Measurements from ENCODE around the gene PSMD6.

PSMD6 gene

GRCh38 chr3:64061628-64062027 is 38.3 kb upstream of the PSMD6 start:
- no peak for TF ChIP-seq TAF1 (IDR thresholded peaks at IDR 0.05; ENCODE audit: low read depth)
- TF ChIP-seq EGR1 (IDR thresholded peaks at IDR 0.05), result no peak
- no peak for TF ChIP-seq NFIC (IDR thresholded peaks at IDR 0.05)
- TF ChIP-seq YY1 (IDR thresholded peaks at IDR 0.05; ENCODE audit: low read depth), result no peak
- no peak for TF ChIP-seq TCF12 (IDR thresholded peaks at IDR 0.05; ENCODE audit: low read depth)
- TF ChIP-seq FOXM1 (IDR thresholded peaks at IDR 0.05; ENCODE audit: borderline replicate concordance, low read depth), result no peak
- TF ChIP-seq CEBPB (IDR thresholded peaks at IDR 0.05), result no peak
- no peak for TF ChIP-seq REST (IDR thresholded peaks at IDR 0.05; ENCODE audit: low read depth)
- TF ChIP-seq, protein P1, sequence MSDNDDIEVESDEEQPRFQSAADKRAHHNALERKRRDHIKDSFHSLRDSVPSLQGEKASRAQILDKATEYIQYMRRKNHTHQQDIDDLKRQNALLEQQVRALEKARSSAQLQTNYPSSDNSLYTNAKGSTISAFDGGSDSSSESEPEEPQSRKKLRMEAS (IDR thresholded peaks at IDR 0.05), result no peak
- TF ChIP-seq CREB1 (IDR thresholded peaks at IDR 0.05; ENCODE audit: low read depth), result no peak
- no peak for TF ChIP-seq ZBTB7A (IDR thresholded peaks at IDR 0.05; ENCODE audit: low read depth)
- TF ChIP-seq EP300 (IDR thresholded peaks at IDR 0.05; ENCODE audit: borderline replicate concordance), result no peak

DNA sequence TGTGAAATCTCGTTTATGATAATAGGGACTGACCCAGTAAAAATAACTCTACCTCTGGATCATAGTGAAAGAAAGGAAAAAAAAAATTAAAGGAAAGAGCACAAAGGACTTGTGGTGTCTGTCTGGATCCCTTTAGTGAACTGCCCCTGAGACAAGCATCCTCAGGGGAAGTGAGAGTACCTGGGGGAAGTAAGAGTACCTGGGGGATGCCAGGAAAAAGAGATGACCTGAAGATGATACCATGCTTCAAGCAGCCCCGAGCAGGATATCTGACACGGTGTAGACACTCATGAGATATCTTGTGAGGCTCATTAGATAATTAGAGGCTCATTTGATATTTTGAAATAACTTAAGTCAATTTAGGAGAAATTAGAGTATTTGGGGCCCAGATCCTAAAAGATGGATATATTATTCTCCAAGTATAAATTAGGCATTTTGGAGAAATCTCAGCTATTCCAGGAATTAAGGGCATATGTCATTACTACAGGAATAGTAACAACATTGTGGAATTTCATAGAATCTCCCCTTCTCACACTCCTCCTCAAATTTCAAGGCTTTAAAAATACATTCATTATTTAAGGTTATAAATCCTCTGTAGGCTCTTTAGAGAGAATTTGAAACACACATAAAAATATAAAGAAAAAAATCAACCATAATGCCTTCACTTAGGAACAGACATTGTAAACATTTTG is 36.3 kb upstream of the PSMD6 start:
- no peak for TF ChIP-seq TCF12 (IDR thresholded peaks at IDR 0.05; ENCODE audit: low read depth)
- no peak for TF ChIP-seq EP300 (IDR thresholded peaks at IDR 0.05; ENCODE audit: borderline replicate concordance)

GRCh38 chr3:64058566-64058965 is 35.3 kb upstream of the PSMD6 start:
- TF ChIP-seq TCF12 (IDR thresholded peaks at IDR 0.05; ENCODE audit: low read depth) (no peak), USF1 (IDR thresholded peaks at IDR 0.05) (no peak), EGR1 (IDR thresholded peaks at IDR 0.05) (no peak), CREB1 (IDR thresholded peaks at IDR 0.05; ENCODE audit: low read depth) (no peak), RAD21 (IDR thresholded peaks at IDR 0.05; ENCODE audit: low read depth) (no peak), EP300 (IDR thresholded peaks at IDR 0.05; ENCODE audit: borderline replicate concordance) (no peak), TEAD4 (IDR thresholded peaks at IDR 0.05) (no peak), REST (IDR thresholded peaks at IDR 0.05; ENCODE audit: low read depth) (no peak), CEBPB (IDR thresholded peaks at IDR 0.05) (no peak), FOXM1 (IDR thresholded peaks at IDR 0.05; ENCODE audit: borderline replicate concordance, low read depth) (no peak), TAF1 (IDR thresholded peaks at IDR 0.05; ENCODE audit: low read depth) (no peak), YY1 (IDR thresholded peaks at IDR 0.05; ENCODE audit: low read depth) (no peak), ZBTB7A (IDR thresholded peaks at IDR 0.05; ENCODE audit: low read depth) (no peak), NFIC (IDR thresholded peaks at IDR 0.05) (no peak)
- TF ChIP-seq, protein P1 (IDR thresholded peaks at IDR 0.05), result no peak

GRCh38 chr3:64057231-64057630 is 33.9 kb upstream of the PSMD6 start:
- TF ChIP-seq TAF1 (IDR thresholded peaks at IDR 0.05; ENCODE audit: low read depth) (no peak), USF1 (IDR thresholded peaks at IDR 0.05) (no peak)

DNA sequence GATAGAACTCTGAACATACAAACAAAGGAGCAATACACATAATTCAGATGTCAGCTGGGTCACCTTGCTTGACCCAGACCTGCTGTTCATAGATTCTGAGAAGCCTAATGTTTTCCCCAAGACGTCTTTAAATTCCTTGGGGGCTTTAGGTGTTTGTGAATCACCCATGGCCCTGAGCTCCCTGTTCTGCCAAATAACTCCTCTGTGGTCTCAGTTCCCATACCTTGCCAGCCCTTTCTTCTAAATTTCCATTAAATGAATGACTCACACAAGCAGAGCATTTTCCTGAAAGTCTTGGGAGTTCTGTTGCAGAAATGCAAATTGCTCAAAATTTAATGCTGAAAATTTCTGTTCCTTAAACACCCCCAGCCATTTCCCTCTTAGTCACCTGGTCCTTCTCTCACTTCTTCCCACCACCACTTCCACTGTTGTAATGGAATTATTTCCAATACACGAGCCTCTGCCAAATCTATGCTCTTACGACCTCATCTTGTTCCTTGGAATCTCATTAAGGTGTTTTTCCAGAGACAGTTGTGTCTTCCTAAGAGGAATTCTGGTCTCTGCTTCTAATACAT is 33.4 kb upstream of the PSMD6 start:
- TF ChIP-seq USF1 (IDR thresholded peaks at IDR 0.05) (no peak), EP300 (IDR thresholded peaks at IDR 0.05; ENCODE audit: borderline replicate concordance) (no peak), REST (IDR thresholded peaks at IDR 0.05; ENCODE audit: low read depth) (no peak), TAF1 (IDR thresholded peaks at IDR 0.05; ENCODE audit: low read depth) (no peak)
